Endothelial cell (in vitro differentiated cells): Measurements from ENCODE around the gene CMTM1. TPM values are rescaled to one million over a fixed set of nuclear protein-coding genes. Genes with fewer than 3 reads are reported as not detected.
A peak's percentile ranks its signal among the peaks of the same experiment; 100 is the strongest.

Experiments
- DNase-seq: peaks from one replicate; pipeline ENCODE4 v3.0.0; 2021; ENCODE audit warnings: low spot score
- H3K27ac Mint-ChIP-seq: one replicate; pipeline ENCODE4 v1.8.0; 2021; ENCODE audit warnings: mixed read lengths, inconsistent platforms; ENCODE audit not compliant: unreplicated experiment
- H3K27me3 Mint-ChIP-seq: one replicate; pipeline ENCODE4 v1.8.0; 2021; ENCODE audit warnings: mild to moderate bottlenecking, moderate library complexity, mixed read lengths, inconsistent platforms; ENCODE audit not compliant: unreplicated experiment
- H3K36me3 Mint-ChIP-seq: one replicate; pipeline ENCODE4 v1.8.0; 2021; ENCODE audit warnings: mild to moderate bottlenecking, low read depth, mixed read lengths, inconsistent platforms; ENCODE audit not compliant: unreplicated experiment
- H3K4me1 Mint-ChIP-seq: one replicate; pipeline ENCODE4 v1.8.0; 2021; ENCODE audit warnings: mild to moderate bottlenecking, mixed read lengths, inconsistent platforms; ENCODE audit not compliant: unreplicated experiment
- H3K4me3 Mint-ChIP-seq: one replicate; pipeline ENCODE4 v1.8.0; 2021; ENCODE audit warnings: mild to moderate bottlenecking, mixed read lengths, inconsistent platforms; ENCODE audit not compliant: unreplicated experiment
- H3K9me3 Mint-ChIP-seq: one replicate; pipeline ENCODE4 v1.8.0; 2021; ENCODE audit warnings: mixed read lengths, inconsistent platforms; ENCODE audit not compliant: unreplicated experiment
- total RNA-seq: library from RNA; stranded (reverse); fragmentation: NEBNext Ultra II Directional; extraction: Animal tissue kit (Norgen Biotek cat#: 25700); gene quantifications from one replicate; pipeline ENCODE4 v1.2.1, GENCODE V29; 2021; ENCODE audit not compliant: unreplicated experiment
- TF ChIP-seq, protein P1 (sequence below): fragments of 200-600 bp; sonication (generic); IDR thresholded peaks from one replicate; pipeline ENCODE4 v1.5.0; 2021; ENCODE audit warnings: antibody characterized with exemption; ENCODE audit not compliant: unreplicated experiment

Gene CMTM1
- total RNA-seq, 1 donor from 2014 or later, result 8.3 TPM

DNA sequence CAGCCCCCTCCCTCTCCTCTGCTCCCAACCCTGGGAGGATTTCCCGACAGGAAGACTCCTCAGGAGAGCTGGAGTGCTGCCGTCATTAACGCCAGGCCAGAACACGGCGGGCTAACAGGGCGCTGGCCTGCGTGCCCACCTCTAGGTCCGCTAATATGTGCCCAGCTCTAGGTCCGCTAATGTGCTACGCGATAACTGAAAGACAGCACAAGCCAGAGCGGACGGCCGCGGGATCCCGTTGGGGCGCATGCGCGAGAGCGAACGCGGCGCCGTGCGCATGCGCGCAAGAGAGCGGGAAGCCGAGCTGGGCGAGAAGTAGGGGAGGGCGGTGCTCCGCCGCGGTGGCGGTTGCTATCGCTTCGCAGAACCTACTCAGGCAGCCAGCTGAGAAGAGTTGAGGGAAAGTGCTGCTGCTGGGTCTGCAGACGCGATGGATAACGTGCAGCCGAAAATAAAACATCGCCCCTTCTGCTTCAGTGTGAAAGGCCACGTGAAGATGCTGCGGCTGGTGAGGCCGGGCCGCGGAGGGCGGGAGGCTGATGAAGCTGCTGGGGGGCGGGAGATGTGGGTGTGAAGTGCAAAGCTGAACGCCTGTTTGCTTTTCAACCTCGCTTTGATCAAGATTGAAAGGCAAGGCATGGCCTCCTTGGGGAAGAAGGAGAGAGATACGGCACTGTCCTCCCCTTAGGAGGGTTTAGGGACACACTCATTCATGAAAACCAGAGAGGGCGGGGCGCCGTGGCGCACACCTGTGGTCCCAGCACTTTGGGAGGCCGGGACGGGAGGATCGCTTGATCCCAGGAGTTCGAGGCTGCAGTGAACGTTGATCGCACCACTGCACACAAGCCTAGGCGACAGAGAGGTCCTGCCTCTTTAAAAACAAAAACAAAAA, 13.7 kb upstream of the CMTM1 start, which contains the start of gene CKLF:
CKLF (plus strand) TSS at position 291 of the 892 bp plus-strand sequence; CDS start at position 431, 140 bp downstream.
- TF ChIP-seq, protein P1, sequence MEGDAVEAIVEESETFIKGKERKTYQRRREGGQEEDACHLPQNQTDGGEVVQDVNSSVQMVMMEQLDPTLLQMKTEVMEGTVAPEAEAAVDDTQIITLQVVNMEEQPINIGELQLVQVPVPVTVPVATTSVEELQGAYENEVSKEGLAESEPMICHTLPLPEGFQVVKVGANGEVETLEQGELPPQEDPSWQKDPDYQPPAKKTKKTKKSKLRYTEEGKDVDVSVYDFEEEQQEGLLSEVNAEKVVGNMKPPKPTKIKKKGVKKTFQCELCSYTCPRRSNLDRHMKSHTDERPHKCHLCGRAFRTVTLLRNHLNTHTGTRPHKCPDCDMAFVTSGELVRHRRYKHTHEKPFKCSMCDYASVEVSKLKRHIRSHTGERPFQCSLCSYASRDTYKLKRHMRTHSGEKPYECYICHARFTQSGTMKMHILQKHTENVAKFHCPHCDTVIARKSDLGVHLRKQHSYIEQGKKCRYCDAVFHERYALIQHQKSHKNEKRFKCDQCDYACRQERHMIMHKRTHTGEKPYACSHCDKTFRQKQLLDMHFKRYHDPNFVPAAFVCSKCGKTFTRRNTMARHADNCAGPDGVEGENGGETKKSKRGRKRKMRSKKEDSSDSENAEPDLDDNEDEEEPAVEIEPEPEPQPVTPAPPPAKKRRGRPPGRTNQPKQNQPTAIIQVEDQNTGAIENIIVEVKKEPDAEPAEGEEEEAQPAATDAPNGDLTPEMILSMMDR, result no peak
- Mint-ChIP-seq H3K9me3 (no peaks in the 10 kb centered on the region), H3K4me3 (peak within 1 kb of the TSS; percentile 88), H3K4me1 (peaks cover 54% of the 10 kb centered on the region), H3K36me3 (peaks cover 29% of the 10 kb centered on the region), H3K27me3 (peaks cover 9% of the 10 kb centered on the region), H3K27ac (peak within 1 kb of the TSS; percentile 76)
- DNase-seq, result peak; percentile 88

- H3K4me3 Mint-ChIP-seq, result peak overlapping the region; percentile 85
- peaks cover 9% of the 10 kb centered on the region for H3K27me3 Mint-ChIP-seq
- TF ChIP-seq, protein P1, result no peak
- peaks cover 27% of the 10 kb centered on the region for H3K36me3 Mint-ChIP-seq
- H3K4me1 Mint-ChIP-seq, result peaks cover 51% of the 10 kb centered on the region
- no peak for DNase-seq
- H3K27ac Mint-ChIP-seq, result peak overlapping the region; percentile 16
- no peaks in the 10 kb centered on the region for H3K9me3 Mint-ChIP-seq
These were observed 13.0 kb upstream of the CMTM1 start for GRCh38 chr16:66553223-66553622.

DNA sequence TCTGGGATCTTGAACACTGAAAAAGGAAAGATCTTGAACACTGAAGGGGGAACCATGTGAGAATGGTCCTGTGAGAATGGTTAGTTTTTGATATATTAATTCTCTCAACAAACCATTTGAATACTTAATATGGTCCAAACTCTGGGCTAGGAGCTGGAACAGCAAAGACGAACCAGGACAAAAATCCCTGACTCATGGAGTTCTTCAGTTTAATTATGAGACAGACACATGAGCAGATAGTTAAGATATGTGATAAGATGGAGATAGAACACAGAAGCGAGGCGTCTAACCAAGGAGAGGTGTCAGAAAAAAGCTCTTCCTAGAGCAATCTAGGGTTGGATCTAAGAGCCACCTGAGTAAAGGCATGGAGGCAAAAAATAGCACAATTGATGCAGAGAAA, 12.2 kb upstream of the CMTM1 start:
- Mint-ChIP-seq H3K4me1 (peaks cover 43% of the 10 kb centered on the region), H3K27me3 (peaks cover 3% of the 10 kb centered on the region), H3K4me3 (peak overlapping the region; percentile 26), H3K27ac (no peak overlapping the region), H3K36me3 (peaks cover 19% of the 10 kb centered on the region), H3K9me3 (no peaks in the 10 kb centered on the region)
- TF ChIP-seq, protein P1, result no peak
- DNase-seq, result no peak

DNA sequence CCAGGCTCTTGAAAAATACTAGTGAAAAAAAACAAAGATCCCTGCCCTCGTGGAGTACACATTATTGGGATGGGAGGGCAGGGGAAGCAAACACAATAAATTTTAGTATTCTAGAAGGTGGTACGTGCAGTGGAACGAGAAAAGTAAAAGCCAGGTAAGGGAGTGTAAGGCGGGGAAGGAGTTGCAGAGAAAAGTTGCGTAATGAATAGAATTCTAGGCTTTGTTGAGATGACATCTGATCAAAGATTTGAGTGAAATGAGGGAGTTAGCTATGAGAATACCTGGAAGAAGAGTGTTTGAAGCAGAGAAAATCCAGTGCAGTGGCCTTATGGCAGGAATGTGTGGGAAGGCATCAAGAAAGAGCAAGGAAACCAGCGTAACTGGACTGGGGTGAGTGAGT, 11.7 kb upstream of the CMTM1 start:
- Mint-ChIP-seq H3K36me3 (peaks cover 17% of the 10 kb centered on the region), H3K4me3 (no peak overlapping the region), H3K27ac (no peak overlapping the region), H3K27me3 (peaks cover 3% of the 10 kb centered on the region), H3K9me3 (no peaks in the 10 kb centered on the region), H3K4me1 (peaks cover 39% of the 10 kb centered on the region)
- DNase-seq, result no peak
- TF ChIP-seq, protein P1, result no peak

- H3K27me3 Mint-ChIP-seq, result no peaks in the 10 kb centered on the region
- peaks cover 27% of the 10 kb centered on the region for H3K36me3 Mint-ChIP-seq
- H3K9me3 Mint-ChIP-seq, result no peaks in the 10 kb centered on the region
- no peak overlapping the region for H3K4me3 Mint-ChIP-seq
- TF ChIP-seq, protein P1, result no peak
- no peak for DNase-seq
- H3K27ac Mint-ChIP-seq, result no peak overlapping the region
- peaks cover 16% of the 10 kb centered on the region for H3K4me1 Mint-ChIP-seq
These were observed 6.1 kb upstream of the CMTM1 start for GRCh38 chr16:66560107-66560506.
